ENCODE results near the gene MRPL32.

Gene MRPL32

GRCh38 chr7:42928754-42929153 is 3.4 kb upstream of the MRPL32 start:
- DNase-seq: no peak
- H3K27ac ChIP-seq: no peak overlapping the region
- peaks cover 27% of the 10 kb centered on the region for H3K36me3 ChIP-seq (replicated peaks)
- TF ChIP-seq CTCF (IDR thresholded peaks at IDR 0.05; ENCODE audit: low read depth, low read length, missing control alignments): no peak
- in situ Hi-C loops (cut with HindIII; ENCODE audit: low pct_ligation_motif_present, low sequenced_read_pairs): no loop called here
- no peaks in the 10 kb centered on the region for H3K27me3 ChIP-seq (replicated peaks)
- no peak overlapping the region for H3K4me3 ChIP-seq (ENCODE audit: low read depth, low read length)

GRCh38 chr7:42929449-42929848 is 2.7 kb upstream of the MRPL32 start:
- in situ Hi-C loops (cut with HindIII; ENCODE audit: low pct_ligation_motif_present, low sequenced_read_pairs): no loop called here
- Histone ChIP-seq H3K4me3 (ENCODE audit: low read depth, low read length) (no peak overlapping the region), H3K27ac (no peak overlapping the region), H3K36me3 (replicated peaks) (peaks cover 24% of the 10 kb centered on the region), H3K27me3 (replicated peaks) (no peaks in the 10 kb centered on the region)
- no peak for TF ChIP-seq CTCF (IDR thresholded peaks at IDR 0.05; ENCODE audit: low read depth, low read length, missing control alignments)
- no peak for DNase-seq

- in situ Hi-C loops (cut with HindIII; ENCODE audit: low pct_ligation_motif_present, low sequenced_read_pairs): no loop called here
These were observed 1.3 kb upstream of the MRPL32 start for GRCh38 chr7:42930889-42931288.

GRCh38 chr7:42931447-42931833 is 736 bp upstream of the MRPL32 start:
- Histone ChIP-seq H3K27me3 (replicated peaks) (no peaks in the 10 kb centered on the region), H3K4me3 (ENCODE audit: low read depth, low read length) (peak overlapping the region; percentile 92), H3K27ac (peak overlapping the region; percentile 82), H3K36me3 (replicated peaks) (peaks cover 16% of the 10 kb centered on the region)
- no peak for TF ChIP-seq CTCF (IDR thresholded peaks at IDR 0.05; ENCODE audit: low read depth, low read length, missing control alignments)
- DNase-seq: no peak
- in situ Hi-C loops (cut with HindIII; ENCODE audit: low pct_ligation_motif_present, low sequenced_read_pairs): no loop called here

More at GRCh38 chr7:42930889-42931288, 1.3 kb upstream of the MRPL32 start:
- peaks cover 17% of the 10 kb centered on the region for H3K36me3 ChIP-seq (replicated peaks)
- no peaks in the 10 kb centered on the region for H3K27me3 ChIP-seq (replicated peaks)
- peak overlapping the region; percentile 82 for H3K27ac ChIP-seq
- no peak for TF ChIP-seq CTCF (IDR thresholded peaks at IDR 0.05; ENCODE audit: low read depth, low read length, missing control alignments)
- peak overlapping the region; percentile 92 for H3K4me3 ChIP-seq (ENCODE audit: low read depth, low read length)
- no peak for DNase-seq

- Histone ChIP-seq H3K4me3 (ENCODE audit: low read depth, low read length) (peak overlapping the region; percentile 92), H3K36me3 (replicated peaks) (peaks cover 15% of the 10 kb centered on the region), H3K27ac (peak overlapping the region; percentile 61), H3K27me3 (replicated peaks) (no peaks in the 10 kb centered on the region)
- no peak for TF ChIP-seq CTCF (IDR thresholded peaks at IDR 0.05; ENCODE audit: low read depth, low read length, missing control alignments)
- no peak for DNase-seq
- in situ Hi-C loops (cut with HindIII; ENCODE audit: low pct_ligation_motif_present, low sequenced_read_pairs): no loop called here
These were observed 825 bp downstream of the MRPL32 start for GRCh38 chr7:42932811-42933591.

GRCh38 chr7:42934291-42934690 is 2.1 kb downstream of the MRPL32 start:
- no peak for DNase-seq
- Histone ChIP-seq H3K27ac (no peak overlapping the region), H3K36me3 (replicated peaks) (peaks cover 19% of the 10 kb centered on the region), H3K4me3 (ENCODE audit: low read depth, low read length) (no peak overlapping the region), H3K27me3 (replicated peaks) (no peaks in the 10 kb centered on the region)
- in situ Hi-C loops (cut with HindIII; ENCODE audit: low pct_ligation_motif_present, low sequenced_read_pairs): no loop called here
- no peak for TF ChIP-seq CTCF (IDR thresholded peaks at IDR 0.05; ENCODE audit: low read depth, low read length, missing control alignments)

Measured in brain microvascular endothelial cell (primary cell).